HG03060 (cell line): ENCODE results near the gene ETFA.

Source experiments
- ATAC-seq: cut with Tn5 transposase; IDR thresholded peaks from one replicate; pipeline ENCODE4 v1.9.1; 2021; ENCODE audit warnings: low read depth, moderate number of reproducible peaks; ENCODE audit not compliant: unreplicated experiment

Gene ETFA

DNA sequence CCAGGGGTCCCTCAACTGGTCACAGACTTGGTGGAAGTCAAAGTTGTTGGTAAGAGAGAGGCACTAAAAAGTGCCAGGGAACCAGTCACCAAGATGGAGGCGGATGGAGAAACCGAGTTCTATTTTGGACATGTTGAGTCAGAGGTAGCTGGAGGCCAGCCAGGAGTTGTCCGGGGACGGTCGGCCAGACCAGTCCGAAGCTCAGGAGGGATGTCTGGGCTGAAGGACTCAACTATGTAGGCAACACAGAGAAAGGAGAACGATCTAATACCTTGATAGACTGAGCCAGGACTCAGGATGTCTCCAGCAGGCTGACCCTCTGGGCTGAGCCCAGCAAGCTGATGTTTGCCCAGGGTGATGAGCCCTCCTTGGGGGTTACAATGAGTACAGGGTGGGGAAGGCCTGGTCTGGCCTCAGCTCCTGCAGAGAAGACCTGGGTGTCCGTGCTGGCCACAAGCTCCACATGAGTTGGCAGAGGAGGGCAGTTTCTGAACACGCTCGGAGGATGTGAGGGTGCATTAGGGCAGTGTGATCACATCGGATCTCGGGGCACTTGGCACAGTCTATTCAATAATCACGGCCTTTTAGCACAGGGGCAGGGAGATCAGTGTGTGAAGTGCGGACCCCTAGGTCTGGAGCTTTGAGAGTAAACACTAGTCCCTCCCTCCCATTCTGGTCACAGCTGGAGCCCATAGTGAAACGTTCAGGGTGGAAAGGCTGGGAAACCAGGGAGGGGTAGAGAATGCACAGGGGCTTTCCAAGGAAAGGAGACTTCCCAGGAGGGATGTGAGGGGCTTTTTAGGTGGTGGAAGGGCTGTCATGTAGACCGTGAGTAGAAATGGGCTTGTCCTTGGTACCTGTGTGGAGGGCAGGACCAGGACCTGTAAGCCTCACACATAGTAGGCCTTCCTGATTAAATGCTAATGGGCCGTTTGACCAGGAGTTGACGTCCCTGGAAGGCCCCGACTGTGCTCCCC, 111.9 kb downstream of the ETFA start:
- ATAC-seq = no peak

GRCh38 chr15:76198456-76199105, 112.7 kb downstream of the ETFA start:
- no peak for ATAC-seq

DNA sequence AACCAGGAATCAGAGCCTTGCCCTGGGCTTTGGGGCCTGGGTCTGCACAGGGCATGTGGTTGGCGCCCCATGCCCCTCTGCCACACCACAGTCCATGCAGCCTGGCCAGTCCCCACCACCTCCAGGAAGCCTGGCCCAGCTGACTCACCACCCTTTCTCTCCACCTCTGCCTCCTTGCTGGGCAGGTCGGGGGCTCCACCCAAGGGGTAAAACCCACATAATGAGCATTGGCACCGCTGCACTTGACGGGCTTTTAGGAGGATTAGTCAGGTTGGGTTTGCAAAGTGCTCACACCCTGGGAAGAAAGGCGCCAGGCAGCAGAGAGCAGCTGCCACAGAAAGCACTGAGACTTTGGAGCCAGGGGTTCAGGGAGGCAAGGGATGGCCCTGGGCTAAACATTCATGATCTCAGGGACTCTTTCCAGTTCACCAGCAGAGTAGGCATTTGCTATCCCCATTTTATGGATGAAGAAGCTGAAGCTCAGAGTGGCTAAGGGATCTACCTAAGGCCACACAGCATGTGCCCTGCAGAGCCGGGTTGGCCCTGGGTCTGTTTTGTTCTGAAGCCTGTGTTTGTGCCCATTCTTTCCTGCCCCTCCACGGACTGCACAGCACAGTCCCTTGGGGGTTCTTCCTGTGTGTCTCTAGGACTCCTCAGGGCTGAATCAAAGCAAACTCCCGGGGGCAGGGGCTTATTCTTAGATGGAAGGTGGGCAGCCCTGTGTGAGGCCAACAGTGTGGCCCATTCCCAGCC, 113.4 kb downstream of the ETFA start:
- ATAC-seq = no peak

- ATAC-seq = no peak
These were observed 114.7 kb downstream of the ETFA start for GRCh38 chr15:76196269-76197231.

DNA sequence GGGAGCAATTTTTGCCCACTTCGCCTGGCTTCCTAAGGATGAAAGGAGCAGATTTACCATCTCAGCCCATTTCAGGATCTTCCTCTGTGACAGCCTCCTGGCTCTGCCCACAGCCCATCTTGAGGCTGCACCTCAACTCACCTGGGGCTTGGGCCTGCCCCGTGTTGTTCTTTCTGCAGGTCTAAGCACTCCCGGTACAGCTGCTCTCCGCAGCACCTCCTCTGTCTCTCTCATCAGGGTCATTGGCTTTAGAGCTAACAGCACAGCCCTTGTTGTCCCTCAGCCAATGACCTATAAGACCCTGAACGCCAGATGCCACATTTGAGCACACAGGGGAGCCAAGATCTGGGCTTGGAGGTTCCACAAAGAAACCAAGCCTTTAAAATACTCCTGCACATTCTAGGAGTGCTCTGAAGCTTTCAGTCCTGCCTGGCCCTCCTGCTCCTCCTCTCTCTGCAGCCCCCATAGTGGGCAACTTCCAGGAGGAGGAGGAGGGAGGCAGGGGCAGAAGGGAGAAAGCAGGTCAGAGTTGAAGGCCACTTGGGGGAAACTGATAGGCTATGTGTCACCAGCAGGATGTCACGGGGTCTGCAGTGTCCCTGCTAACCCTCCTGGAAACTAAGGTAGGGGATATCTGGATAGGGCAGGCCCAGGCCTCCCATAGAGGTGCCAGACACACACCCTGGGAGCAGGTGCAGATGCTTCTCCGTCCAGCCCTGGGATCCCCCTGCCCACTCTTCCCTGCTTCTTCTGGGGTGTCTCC, 115.6 kb downstream of the ETFA start:
- no peak for ATAC-seq

- ATAC-seq = no peak
These were observed 117.3 kb downstream of the ETFA start for GRCh38 chr15:76193934-76194333.

- ATAC-seq = no peak
These were observed 118.6 kb downstream of the ETFA start for GRCh38 chr15:76192715-76193114.

GRCh38 chr15:76191539-76192244, 119.6 kb downstream of the ETFA start:
- ATAC-seq = no peak

DNA sequence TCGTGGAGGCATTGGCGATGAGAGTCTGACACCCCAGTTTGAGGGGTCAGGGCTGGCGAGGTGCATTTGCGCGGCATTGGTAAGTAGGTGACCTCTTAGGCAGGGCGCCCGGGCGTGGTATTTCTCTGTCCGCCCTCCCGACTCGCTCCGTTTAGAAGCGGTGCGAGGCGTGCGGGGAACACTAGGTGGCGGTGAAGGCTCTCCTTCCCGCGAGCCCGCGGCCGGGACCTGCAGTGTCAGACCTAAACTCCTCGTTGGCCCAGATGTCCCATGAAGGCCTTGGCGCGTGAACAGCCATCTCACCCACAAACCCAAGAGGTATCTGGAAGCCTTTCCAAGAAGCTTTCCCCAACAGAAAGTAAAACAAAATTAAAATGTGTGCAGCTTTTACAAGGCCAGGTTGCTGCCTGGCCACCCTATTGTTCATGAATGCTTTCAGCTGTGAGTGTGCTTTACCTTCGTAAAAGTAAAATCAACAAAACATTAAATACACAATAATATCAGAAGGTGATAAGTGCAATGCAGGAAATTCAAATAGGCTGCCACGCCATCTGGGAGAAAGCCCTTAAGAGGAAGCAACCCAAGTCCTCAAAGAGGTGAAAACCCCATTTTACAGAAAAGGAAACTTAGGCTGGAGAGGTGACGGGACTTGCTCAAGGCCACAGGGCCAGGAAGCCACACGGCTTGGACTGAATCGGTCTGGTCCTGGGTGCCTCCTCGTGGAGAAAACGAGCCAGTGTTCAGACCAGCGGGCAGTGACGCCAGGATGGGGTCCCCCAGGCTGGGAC, 120.3 kb downstream of the ETFA start:
- ATAC-seq = no peak

DNA sequence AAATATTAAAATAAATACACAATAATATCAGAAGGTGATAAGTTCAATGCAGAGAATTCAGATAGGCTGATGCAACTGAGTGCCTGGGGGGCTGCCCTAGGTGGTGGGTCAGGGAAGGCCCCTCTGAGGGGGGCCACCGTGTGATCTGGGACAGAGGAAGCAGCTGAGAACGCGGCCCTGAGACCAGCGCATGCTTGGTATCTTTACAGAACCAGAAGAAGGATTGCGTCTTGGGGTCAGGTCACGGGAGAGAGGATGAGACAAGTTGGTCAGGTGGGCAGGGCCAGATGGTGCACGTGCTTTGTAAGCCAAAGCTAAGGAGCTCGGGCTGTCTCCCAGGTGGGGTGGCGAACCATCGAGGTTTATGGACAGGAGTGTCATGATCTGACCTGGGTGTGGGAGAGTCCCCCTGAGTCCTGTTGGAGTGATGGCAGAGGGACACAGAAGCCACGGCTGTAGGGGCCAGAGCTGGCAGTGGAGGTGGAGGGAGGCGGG, 121.2 kb downstream of the ETFA start:
- ATAC-seq = no peak

- ATAC-seq = no peak
These were observed 122.2 kb downstream of the ETFA start for GRCh38 chr15:76189106-76189505.

DNA sequence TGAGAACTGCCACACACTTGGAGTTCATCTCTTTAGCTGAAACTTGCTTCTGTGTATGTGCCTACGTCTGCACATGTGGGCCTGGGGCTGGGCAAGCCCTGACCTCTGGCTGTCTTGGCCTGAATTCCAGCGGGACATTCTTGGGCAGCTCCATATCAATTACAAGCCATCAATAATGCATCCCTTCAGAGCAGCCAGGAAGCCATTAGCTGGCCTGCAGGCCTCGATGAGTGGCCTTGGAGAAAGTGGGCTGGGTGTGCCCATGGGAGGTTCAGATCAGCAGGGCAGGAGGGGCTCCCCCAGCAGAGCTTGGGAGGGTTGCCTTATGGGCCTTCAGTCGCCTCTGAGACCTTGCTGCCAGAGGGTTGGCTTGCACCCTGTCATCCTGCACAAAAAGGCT, 124.1 kb downstream of the ETFA start:
- no peak for ATAC-seq

DNA sequence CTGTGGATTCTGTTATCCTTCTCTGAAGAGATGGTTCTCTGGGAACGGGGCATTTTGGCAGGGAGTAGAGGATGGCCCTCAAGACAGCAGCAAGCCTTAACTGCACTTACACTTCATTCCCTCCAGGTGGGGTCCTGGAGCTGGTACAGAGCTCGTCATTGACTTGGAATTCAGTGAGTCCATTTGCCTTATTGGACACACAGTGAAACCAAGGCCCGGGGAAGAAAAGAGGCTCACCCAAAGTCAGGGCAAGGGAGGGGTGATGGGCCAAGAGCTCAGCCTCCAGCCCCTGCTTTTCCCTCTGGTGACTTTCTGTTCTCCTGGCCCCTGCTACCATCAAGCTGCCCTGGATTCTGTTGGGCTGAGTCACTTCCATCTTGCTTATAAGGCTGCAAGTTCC, 125.6 kb downstream of the ETFA start:
- no peak for ATAC-seq

DNA sequence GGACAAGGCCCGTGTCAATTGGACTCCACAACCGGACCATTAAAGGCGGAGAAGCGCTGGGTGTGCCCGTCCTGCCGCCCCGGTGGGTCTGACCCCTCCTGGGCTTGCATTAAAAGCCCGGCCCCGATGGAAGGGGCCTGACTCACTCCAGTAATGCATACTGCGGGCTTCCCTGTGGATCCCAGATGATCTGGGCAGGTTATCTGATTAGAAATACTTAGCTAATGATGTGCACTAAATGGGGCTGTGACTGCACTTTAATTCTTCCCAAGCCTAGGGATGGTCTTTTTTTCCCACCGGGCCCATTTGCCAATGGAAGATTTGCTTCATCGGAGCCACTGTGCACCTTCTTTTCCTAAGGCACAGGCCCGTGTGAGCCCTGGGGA, 126.6 kb downstream of the ETFA start:
- no peak for ATAC-seq

- no peak for ATAC-seq
These were observed 127.2 kb downstream of the ETFA start for GRCh38 chr15:76183930-76184649.

DNA sequence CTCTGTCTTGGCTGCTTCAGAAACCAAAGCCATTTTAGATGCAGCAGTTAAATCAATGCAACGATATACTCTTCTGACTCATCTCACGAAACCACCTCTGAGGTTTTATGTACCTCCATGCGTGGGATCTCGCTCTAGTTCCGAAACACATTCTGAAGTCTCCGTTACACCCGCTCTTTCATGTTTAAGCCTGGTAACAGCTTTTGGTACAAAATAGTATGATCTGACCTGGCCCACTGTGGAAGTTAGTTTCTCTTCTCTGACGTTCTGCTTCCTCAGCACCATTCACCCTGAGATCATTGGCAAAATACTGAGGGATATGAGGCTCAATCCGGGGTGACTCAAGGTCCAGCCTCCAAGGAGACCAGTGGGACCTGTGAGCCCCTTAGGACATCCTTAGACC, 129.6 kb downstream of the ETFA start:
- ATAC-seq = peak; percentile 65

GRCh38 chr15:76180321-76180720, 130.9 kb downstream of the ETFA start:
- ATAC-seq = no peak
